Superior temporal gyrus (tissue), 1 donor: Measurements from ENCODE around the gene GEMIN5.
A peak's percentile ranks its signal among the peaks of the same experiment; 100 is the strongest.
"Not testable (repeated sequence)": the region's sequence is repeated elsewhere in the genome, so short reads cannot be mapped to it uniquely, and the experiment has no call there.

Experiments used
- DNase-seq: peaks from one replicate; pipeline ENCODE4 v3.0.0-alpha.2; 2016; ENCODE audit errors: extremely low spot score

GEMIN5 gene, protein sequence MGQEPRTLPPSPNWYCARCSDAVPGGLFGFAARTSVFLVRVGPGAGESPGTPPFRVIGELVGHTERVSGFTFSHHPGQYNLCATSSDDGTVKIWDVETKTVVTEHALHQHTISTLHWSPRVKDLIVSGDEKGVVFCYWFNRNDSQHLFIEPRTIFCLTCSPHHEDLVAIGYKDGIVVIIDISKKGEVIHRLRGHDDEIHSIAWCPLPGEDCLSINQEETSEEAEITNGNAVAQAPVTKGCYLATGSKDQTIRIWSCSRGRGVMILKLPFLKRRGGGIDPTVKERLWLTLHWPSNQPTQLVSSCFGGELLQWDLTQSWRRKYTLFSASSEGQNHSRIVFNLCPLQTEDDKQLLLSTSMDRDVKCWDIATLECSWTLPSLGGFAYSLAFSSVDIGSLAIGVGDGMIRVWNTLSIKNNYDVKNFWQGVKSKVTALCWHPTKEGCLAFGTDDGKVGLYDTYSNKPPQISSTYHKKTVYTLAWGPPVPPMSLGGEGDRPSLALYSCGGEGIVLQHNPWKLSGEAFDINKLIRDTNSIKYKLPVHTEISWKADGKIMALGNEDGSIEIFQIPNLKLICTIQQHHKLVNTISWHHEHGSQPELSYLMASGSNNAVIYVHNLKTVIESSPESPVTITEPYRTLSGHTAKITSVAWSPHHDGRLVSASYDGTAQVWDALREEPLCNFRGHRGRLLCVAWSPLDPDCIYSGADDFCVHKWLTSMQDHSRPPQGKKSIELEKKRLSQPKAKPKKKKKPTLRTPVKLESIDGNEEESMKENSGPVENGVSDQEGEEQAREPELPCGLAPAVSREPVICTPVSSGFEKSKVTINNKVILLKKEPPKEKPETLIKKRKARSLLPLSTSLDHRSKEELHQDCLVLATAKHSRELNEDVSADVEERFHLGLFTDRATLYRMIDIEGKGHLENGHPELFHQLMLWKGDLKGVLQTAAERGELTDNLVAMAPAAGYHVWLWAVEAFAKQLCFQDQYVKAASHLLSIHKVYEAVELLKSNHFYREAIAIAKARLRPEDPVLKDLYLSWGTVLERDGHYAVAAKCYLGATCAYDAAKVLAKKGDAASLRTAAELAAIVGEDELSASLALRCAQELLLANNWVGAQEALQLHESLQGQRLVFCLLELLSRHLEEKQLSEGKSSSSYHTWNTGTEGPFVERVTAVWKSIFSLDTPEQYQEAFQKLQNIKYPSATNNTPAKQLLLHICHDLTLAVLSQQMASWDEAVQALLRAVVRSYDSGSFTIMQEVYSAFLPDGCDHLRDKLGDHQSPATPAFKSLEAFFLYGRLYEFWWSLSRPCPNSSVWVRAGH (N-terminal part only)

GRCh38 chr5:154937718-154938466 lies at the start of gene GEMIN5:
GEMIN5 (minus strand) TSS chr5:154938211; CDS start chr5:154938133, 78 bp downstream.
- DNase-seq = peak; percentile 87

GRCh38 chr5:154986151-154986550 lies 48.1 kb upstream of the GEMIN5 start:
- no peak for DNase-seq

- no peak for DNase-seq
These were observed 47.0 kb upstream of the GEMIN5 start for GRCh38 chr5:154984946-154985516.

GRCh38 chr5:154978294-154978693 lies 40.3 kb upstream of the GEMIN5 start:
- DNase-seq = not testable (repeated sequence)

GRCh38 chr5:154977409-154977808 lies 39.4 kb upstream of the GEMIN5 start:
- DNase-seq = no peak

GRCh38 chr5:154976082-154976481 lies 38.1 kb upstream of the GEMIN5 start:
- not testable (repeated sequence) for DNase-seq

DNA sequence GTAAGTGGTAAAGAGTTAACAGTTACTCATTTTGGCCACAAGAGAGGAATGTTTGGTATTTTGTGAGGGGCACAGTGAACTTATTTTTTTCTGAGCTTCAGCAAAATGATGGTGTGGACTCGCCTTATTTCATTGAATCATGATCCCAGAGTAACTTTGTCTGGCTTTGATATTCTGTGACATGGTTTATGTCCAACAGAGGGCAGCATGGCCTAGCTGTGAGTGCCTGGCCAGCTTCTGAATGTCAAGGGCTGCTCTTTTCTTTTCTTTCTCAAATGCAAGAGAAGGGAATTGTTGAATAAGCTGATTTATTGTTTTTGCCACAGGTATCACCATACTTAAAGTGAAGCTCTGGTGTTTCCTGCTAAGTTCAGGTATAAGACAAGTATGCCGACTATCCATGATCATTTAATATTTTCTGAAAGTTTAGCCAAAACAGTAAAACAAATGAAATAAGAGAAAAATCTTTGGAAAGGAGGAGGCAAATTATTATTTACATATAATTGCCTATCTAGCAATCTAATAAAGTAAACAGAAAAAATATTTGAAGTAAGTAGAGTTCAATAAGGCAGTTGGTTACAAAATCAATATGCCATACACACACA lies 34.6 kb upstream of the GEMIN5 start:
- DNase-seq = peak; percentile 80

DNA sequence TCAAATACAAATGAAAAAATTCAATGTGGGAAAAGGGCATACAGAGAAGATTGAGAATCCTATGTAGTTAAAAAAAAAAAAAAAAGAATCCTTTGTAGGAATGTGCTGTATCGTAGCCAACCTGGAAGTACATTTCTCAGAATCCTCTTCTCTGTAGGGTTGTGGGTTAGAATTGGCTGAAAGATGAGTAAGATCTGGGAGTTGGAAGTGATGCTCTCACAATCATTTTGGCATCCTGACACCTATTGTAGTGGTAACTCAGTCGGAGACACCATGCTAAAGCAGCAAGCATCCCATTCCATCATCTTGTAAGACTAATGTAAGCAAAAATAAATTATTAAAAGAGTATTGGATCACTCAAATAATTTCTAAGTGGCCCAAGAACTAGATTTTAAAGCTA lies 33.5 kb upstream of the GEMIN5 start:
- no peak for DNase-seq

DNA sequence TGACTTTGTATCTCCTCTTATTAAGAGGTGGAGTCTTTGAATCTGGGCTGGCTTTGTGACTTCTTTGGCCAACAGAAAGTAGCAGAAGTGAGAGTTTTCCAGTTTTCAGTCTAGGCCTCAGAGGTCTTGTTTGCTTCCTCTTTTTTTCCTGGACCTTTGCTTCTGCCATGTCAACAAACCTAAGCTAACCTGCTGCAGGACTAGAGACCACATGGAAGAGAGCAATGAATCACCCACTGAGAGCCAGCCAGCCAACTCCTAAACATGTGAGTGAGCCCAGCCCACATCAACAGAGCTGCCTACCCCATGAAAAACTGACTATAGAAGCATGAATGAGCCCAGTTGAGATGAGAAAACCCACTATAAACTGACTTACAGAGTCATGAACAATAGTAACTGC lies 32.7 kb upstream of the GEMIN5 start:
- no peak for DNase-seq

- DNase-seq = no peak
These were observed 30.9 kb upstream of the GEMIN5 start for GRCh38 chr5:154968953-154969352.

DNA sequence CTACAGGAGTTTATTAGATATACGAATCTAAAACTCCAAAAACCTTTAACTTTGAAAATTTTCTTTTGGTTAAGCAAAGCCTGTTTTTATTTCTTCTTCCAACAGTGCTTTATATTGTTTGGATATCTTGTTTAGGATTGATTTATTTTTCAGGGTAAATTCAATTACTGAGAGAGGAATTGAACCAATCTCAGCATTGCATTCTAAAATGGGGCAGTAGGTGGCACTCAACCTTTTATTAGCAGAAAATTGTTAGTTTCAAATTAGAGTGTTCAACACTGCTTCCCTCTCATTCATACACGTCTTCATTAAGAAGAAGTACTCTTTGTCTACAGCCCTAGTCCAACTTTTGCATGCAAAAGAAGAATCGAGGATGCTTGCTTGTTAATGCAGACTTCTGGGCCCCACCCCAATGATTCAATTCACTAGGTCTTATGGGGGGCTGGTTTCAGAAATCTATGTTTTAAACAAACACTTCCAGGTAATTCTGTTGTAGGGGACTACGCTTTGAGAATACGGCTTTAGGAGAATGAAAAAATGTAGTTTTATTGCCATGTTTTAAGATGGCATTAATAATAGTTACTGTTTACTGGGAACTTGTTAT lies 29.5 kb upstream of the GEMIN5 start:
- DNase-seq = peak; percentile 76

DNA sequence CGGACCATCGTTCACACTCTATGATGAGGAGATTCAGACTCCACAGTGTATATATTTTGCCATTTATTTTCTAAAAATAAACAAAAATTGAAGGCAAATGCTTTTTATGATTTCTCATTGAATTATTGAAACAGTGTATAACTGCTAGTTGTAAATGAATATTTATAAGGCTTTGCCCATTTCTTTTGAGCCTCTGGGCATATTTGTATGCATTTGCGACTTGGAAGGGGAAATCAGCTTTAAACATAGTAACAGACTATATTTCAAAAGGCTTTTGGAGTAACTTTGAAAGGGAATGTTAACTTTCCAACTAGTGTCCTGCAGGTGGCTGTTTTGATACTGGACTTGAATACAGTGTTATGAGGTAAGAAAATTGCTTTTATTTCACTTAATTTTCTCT lies 28.9 kb upstream of the GEMIN5 start:
- DNase-seq = no peak

DNA sequence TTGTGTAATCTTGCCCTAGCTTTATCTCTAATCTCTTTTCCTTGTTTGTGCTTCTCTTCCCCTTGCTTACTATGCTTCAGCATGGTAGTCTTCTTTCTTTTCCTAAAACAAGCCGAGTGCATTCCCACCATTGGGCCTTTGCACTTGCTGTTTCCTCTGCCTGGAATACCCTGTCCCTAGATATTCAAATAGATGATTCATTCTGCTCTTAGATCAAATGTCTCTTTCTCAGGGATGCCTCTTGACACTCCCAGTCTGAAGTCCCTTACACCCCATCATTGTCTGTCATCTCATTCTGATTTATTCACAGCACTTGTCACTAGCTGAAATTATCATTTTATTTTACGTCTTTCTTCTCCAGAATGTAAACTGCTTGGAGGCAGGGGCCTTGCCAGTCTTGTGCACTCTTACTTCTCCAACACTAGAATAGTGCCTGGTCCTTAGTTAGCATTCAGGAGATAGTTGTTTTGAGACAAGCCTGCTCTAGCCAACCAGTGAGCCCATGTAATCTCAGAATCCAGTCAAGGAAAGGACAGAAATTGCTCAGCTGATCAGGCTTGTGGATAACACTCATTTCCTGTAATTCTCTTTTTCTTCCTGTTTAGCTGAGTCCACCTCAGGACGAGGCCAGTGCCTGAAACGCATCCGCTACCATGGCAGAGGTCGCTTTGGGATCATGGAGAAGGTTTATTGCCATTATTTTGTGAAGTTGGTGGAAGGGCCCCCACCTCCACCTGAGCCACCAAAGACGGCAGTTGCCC lies 28.2 kb upstream of the GEMIN5 start:
- no peak for DNase-seq

DNA sequence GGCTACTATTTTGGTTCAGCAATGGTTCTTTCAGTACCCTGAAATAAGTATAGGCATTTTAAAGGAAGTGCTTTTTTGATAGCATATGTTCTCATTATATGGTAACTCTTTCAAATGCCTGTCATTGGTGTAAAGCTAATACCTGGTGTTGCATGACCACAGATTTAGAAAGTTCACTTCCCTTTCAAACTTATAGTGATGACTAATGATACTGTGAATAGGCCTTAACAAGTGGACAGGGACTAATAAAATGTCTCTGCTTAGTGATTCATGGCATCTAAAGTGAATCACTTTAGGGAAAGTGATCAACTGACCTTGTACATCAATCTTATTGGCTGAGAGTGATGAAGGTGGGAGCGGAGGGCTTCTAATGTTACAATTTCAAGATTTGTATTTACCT lies 24.5 kb upstream of the GEMIN5 start:
- no peak for DNase-seq

- DNase-seq = no peak
These were observed 18.7 kb upstream of the GEMIN5 start for GRCh38 chr5:154956712-154957111.

DNA sequence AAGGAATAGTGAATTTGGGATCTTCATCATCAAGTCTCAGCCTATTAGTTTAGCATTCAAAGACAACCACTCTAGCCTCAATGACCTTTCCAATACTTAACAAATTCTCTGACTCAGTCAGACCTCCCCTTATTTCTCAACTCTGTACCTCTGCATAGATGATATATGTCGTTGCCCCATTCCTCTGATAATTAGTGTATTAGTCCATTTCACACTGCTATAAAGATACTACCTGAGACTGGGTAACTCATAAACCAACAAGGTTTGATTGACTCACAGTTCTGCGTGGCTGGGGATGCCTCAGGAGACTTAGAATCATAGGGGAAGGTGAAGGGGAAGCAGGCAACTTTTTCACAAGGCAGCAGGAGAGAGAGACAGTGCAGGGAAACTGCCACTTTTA lies 11.8 kb upstream of the GEMIN5 start:
- DNase-seq = no peak

GRCh38 chr5:154948313-154948712 lies 10.3 kb upstream of the GEMIN5 start:
- no peak for DNase-seq

- DNase-seq = peak; percentile 94
These were observed 9.8 kb upstream of the GEMIN5 start for GRCh38 chr5:154947778-154948177.

- DNase-seq = peak; percentile 74
These were observed 7.8 kb upstream of the GEMIN5 start for GRCh38 chr5:154945695-154946301.
